H1 (cell line): Measurements from ENCODE around the gene PIGBOS1. TPM values are rescaled to one million over a fixed set of nuclear protein-coding genes. Genes with fewer than 3 reads are reported as not detected.
A peak's percentile ranks its signal among the peaks of the same experiment; 100 is the strongest.

ENCODE experiments used
- CREB1 ChIP-seq: IDR thresholded peaks from 2 replicates; pipeline ENCODE4 v1.6.1; 2012; ENCODE audit warnings: inconsistent platforms
- E2F6 ChIP-seq: IDR thresholded peaks from 2 replicates; pipeline ENCODE4 v1.6.1; 2012; ENCODE audit warnings: inconsistent platforms
- FOSL1 ChIP-seq: IDR thresholded peaks from 2 replicates; pipeline ENCODE4 v1.6.1; 2011; ENCODE audit warnings: mild to moderate bottlenecking, low read depth, low read length, moderate library complexity; ENCODE audit not compliant: insufficient read depth
- KDM4A ChIP-seq: IDR thresholded peaks from one replicate; pipeline ENCODE4 v1.7.1; 2012; ENCODE audit warnings: low read depth, mild to moderate bottlenecking, moderate library complexity, low read length, inconsistent platforms; ENCODE audit not compliant: severe bottlenecking
- PHF8 ChIP-seq: fragments of 200-600 bp; sonication (generic); conservative IDR thresholded peaks from 2 replicates; pipeline ENCODE4 v1.7.1; 2012; ENCODE audit warnings: low read depth, mild to moderate bottlenecking, inconsistent platforms, low read length, moderate library complexity
- RNF2 ChIP-seq: fragments of 200-900, 300-1000 bp; sonication (generic); IDR thresholded peaks from 2 replicates; pipeline ENCODE4 v1.7.1; 2016; ENCODE audit warnings: borderline replicate concordance, low read depth, mild to moderate bottlenecking, antibody characterized with exemption, low read length; ENCODE audit not compliant: poor library complexity, severe bottlenecking; ENCODE audit errors: missing control alignments
- SAP30 ChIP-seq: fragments of 300-600 bp; sonication (generic); IDR thresholded peaks from 2 replicates; pipeline ENCODE4 v1.7.1; 2012; ENCODE audit warnings: low read length, moderate library complexity, mild to moderate bottlenecking, inconsistent platforms; ENCODE audit not compliant: insufficient read depth, insufficient replicate concordance
- TAF1 ChIP-seq: IDR thresholded peaks from 2 replicates; pipeline ENCODE4 v1.6.1; 2011; ENCODE audit warnings: mild to moderate bottlenecking, low read depth, low read length
- USF2 ChIP-seq: IDR thresholded peaks from 2 replicates; pipeline ENCODE4 v1.6.1; 2011; ENCODE audit warnings: low read length, improper control_type of control experiment
- polyA plus RNA-seq, 7 experiments: library from polyadenylated mRNA; depleted of rRNA in 3 of 7; stranded (reverse) in 5 of 7; unstranded in 2 of 7; fragments of >200 nt in 5 of 7; fragments of 200-250 nt in 2 of 7; gene quantifications; 1 replicate in 5 of 7; 2 replicates in 1 of 7; 4 replicates in 1 of 7; pipeline versions ENCODE4 v1.2.1 to v1.2.3, GENCODE V29; 2011 to 2013; ENCODE audit warnings: missing spikeins in 2 of 7, mixed read lengths in 2 of 7
- total RNA-seq: library from RNA; stranded (reverse); fragmentation: NEBNext Ultra II Directional; extraction: Animal tissue kit (Norgen Biotek cat#: 25700); gene quantifications from 2 replicates; pipeline ENCODE4 v1.2.1, GENCODE V29; 2021

Gene PIGBOS1
- total and polyA plus RNA-seq, 2 of the 8 experiments (the other 6 are each of a cell fraction or from before 2014, with no cell fraction given), result 7.8 to 16.7 TPM

GRCh38 chr15:55318588-55319494 is at the start of gene PIGBOS1, which contains the start of gene PIGB (continued):
- TF ChIP-seq E2F6 (peak; percentile 35; the same call in 1 of the 2 replicates), KDM4A (peak; percentile 42), RNF2 (no peak), USF2 (no peak), TAF1 (peak; percentile 79), FOSL1 (no peak), CREB1 (peak; percentile 62), SAP30 (peak; percentile 77), PHF8 (peak; percentile 71)
